NCI-H2171 (cell line): ENCODE data around the gene STAC2.

Experiments used
- DNase-seq: peaks from one replicate; lab custom pipeline; 2025; lab: John Stamatoyannopoulos, UW

Gene STAC2

GRCh38 chr17:39209317-39210092 is 16.2 kb downstream of the STAC2 start:
- DNase-seq, result peak; percentile 48

DNA sequence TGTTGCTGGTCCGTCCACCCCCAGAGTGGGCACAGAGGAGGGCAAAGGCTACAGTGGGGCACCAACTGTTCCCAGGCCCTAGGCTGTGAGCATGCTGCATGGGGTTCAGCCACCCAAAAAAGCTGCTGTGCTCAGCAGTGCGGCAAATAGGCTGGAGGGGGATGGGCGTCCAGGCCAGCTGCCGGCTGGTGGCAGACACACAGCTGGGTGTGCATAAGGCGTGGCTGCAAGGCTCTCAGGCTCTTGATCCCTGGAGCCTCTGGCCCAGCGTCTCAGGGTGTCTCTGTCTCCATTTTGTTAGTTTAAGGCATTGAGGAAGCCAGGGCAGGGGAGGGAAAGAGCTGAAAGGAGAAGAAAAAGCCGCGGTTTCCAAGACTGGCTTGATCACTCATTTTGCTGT is 16.9 kb downstream of the STAC2 start:
- DNase-seq, result peak; percentile 90

DNA sequence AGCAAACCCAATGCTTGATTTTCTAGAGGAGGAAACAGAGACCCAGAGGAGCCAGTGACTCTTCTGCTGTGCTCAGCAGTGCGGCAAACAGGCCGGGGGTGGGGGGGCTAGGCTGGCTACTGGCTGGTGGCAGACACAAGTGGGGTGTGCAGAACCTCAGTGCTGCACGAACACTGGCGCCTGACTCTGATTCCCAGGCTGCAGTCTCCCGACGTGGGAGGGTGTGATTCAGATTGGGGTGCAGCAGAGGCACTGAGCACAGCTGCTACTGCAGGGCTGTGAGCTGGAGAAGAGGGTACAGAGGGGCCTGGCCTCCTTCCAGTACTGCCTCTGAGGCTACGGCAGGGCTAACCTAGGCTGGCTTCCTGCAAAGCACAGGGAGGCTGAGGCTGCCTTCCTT is 17.6 kb downstream of the STAC2 start:
- peak; percentile 37 for DNase-seq

DNA sequence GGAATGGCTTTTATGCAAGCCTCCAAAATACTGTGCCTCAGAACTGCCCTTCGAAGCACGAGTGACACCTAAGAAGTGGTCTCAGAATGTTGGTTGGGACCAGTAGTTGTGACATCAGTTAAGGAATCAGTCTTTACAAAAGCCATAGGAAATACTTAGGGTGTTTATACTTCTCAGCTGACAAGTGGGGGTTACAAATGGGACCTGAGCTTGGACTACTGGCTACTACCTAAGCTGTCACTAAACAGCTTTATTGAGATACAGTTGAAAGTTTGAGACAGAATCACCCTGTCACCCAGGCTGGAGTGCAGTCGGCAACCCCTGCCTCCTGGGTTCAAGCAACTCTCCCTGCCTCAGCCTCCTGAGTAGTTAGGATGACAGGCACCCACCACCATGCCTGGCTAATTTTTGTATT is 20.6 kb downstream of the STAC2 start:
- no peak for DNase-seq

DNA sequence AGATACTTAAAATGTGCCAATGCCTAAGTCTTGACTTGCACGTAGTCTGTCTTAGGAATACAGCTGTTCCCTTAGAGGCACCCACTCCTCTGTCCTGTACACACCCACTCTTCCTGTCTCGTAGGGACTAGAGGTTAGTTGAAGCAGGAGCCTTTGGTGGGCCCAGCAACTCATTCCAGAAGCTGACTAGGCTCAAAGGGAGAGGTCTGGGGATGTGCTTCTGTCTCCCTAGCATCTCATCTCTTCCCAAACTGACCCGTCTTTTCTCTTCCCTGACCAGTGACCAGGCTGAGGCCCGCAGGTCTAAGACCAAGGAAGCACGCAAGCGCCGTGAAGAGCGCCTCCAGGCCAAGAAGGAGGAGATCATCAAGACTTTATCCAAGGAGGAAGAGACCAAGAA is 21.5 kb downstream of the STAC2 start:
- DNase-seq, result no peak

- no peak for DNase-seq
These were observed 24.7 kb downstream of the STAC2 start for GRCh38 chr17:39200957-39201510.

DNA sequence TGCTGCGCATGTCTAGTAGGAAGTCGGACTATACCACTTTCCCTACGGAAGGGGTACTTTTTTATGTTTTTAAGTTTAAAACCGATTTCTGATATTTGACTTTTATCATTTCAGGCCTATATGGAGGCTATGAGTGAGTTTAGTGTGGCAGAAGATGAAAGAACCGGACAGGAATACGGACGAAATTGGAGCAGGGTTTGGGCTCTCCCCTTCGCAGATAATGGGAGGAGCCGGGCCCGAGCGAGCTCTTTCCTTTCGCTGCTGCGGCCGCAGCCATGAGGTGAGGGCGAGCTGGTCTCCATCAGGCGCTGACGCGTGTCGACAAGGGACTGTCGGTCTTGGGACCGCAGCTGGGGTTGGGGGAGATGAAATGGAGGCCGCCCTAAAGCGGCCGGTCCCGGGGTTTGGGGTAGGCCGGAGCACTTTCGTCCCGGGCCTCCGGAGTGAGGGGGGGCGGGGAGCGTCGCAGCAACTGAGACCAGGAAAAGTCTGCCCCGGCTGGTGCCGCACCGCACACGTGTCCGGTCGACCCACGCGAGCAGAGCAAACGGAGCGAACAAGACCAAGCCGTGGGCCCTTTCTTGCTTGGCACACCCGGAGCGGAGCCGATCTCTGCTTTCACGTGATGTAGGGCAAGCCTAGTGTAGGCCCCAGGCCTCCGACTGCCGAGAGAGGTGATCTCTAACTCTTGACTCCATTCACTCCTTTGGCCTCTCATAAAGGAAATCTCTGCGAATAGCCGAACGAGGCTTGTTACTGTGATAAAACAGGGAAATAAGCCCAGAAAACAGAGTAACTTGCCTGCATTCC is 25.5 kb downstream of the STAC2 start, which contains the start of gene RPL19:
Gene RPL19, plus strand, starts transcription at position 214 of the 810 bp plus-strand sequence. Its CDS starts 62 bp downstream, at position 276.
- DNase-seq, result no peak

DNA sequence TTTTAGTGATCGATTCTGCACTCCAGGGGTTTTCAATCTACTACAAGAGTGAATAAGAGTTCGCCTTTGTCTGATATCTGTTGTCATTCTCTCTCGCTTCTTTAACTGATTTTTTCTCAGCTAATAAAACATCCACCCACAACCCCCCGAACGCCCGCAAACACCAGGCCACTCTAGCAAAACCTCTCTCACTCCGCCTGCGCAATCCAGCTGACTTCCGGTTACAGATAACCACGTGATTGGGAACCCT is 26.0 kb downstream of the STAC2 start:
- DNase-seq, result peak; percentile 94

DNA sequence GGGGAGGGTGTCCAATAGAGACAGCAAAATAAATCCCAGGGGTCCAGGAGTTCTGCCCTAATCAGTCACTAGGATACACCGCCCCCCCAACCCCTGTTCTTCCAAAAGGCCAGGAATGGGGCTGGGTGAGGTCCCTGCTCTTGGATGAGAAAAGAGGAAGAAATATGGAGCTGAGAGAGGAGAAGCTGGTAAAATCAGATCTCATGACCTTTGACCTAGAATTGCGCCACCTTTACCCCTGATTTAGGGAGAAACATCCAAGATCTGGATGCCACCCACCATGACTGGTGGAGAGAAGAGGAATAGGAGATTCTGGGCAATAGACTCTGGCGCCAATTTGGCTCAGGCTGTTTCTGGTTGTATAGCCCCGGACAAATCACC is 27.6 kb downstream of the STAC2 start:
- DNase-seq, result no peak

DNA sequence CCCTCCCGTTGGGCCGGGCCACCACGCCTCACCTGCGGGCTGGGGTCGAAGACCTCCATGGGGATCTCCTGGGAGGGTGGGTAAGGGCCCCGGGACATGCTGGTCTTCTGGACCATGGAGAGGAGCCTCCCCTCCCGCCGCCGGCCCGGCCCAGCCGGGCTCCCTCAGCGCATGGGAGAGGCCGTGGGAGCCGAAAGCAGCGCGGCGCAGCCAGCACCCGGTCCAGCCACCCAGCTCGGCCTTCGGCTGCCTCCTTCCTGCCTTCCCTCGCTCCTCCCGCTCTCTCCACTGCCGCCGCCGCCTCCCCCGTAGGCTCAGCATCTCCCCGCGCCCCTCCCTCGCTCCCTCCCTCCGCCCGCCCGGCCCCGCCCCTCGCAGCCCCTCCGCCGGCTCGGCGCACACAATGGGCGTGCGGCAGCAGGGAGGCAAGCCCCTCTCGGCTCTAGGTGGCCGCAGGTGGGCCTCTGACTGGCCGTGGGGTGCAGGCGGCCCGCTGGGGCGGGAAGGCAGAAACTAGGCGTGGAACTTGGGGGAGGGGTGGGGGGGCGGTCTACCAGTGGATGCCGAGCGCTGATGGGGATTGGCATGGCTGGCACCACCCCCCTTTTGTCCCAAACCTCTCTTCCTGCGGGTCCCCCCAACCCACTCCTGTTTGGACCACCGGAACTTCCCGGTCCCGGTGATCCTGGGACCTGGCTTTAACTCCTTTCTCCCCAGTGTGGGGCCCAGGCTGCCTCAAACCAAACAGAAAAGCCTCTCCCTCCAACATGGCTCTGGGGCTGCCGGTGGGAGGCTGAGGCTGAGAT is 28.2 kb downstream of the STAC2 start, which contains the start of gene CACNB1:
Gene CACNB1, minus strand, starts transcription at position 290 of the 806 bp plus-strand sequence. Its CDS starts 174 bp downstream, at position 116.
- DNase-seq, result peak; percentile 80

DNA sequence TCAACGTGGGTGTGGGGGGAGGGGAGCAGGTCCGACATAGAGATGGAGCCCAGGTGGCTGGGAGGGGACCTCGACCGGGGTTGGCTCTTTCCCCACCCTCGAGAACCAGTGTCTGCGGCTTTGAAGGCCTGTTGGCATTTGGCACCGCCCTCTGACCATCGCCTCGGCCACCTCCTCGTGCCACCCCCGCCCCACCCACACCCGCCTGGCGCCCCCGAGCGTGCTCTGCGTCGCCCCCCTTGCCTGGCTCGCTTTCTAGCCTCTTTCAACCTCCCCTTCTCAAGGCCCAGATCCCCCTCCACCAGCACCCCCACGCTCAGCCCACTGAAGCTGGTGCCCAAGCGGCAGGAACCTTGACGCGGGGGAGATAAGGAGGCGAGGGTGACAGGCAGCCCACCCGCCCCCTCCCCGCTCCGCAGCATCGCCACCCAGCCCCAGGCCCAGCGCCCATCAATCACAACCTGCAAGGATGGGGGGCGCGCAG is 28.9 kb downstream of the STAC2 start:
- DNase-seq, result no peak

DNA sequence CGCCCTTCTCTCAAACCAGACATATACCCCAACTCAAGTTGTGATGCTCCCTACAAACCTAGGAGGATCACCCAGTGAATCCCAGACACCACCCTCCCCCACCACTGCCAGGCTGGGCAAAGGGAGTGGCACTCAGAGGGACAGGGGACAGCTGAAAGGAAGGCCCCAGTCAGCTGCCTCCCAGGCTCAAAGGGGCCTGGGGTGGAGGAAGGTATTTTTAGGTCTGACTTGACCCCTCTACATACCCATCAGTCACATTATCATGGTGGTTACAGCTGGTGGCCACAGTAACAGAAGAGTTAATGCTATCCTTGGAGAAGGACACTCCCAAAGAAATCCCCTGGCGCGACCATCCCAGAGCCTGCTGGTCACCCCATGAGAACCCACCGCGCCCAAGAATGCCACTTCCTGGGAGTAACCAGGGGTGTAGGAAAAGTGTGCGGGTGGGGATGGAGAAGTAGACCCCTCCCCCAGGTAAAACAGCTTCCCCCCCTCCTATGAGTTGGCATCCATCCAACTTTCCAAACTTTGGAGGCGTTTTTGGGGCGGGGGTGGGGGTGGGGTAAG is 29.4 kb downstream of the STAC2 start:
- DNase-seq, result no peak

DNA sequence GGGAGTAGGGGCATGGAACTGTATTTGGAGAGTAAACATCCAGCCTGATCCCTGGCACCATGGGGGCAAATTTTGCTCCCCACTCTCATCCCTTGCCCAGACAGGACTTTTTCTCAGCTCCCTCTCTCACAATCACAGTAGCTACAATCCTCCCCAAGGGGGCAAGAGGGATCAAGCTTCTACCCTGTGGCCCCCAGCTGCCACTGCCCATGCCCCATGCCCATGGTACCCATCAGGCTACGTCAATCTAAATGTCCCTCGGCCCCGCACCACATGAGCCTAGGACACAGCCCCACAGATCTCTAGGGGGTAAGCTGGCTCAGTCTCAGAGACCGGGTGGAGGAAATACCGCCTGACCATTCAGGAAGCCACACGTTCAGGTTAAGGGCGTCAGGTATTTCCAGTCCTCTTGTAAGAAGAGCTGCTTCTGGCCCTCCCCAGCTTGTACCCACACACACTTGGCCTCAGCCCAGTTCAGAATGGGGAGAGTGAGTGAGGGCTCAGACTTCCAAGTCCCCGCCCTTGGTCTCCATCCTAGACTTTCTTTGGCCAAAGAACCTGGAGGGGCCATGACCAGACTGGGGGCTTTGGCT is 30.1 kb downstream of the STAC2 start:
- no peak for DNase-seq

DNA sequence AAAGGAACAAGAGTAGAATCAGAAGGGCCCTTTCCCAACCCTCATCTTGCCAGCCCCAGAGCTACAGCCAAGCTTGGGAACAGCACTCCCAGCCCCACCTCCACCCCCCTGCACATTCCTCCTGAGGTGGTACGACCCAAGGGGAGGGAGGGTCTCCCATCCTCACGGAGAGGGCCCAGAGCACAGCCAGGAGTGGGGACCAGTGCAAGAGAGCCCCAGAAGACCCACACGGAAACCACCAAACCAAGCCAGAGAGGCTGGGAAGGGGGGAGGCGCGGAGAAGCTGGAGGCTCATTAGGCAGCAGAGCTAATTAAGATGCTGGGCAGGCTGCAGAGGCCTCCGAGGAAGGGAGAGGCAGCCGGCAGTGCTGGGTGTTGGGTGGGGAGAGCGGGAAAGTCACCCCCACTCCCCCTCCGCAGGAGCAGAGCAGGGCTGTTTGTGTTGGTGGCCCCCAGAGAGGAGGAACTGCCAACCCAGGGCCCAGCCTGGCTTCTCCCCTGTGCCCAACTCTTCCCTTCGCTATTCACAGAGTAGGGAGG is 30.7 kb downstream of the STAC2 start:
- DNase-seq, result no peak

- DNase-seq, result no peak
These were observed 31.4 kb downstream of the STAC2 start for GRCh38 chr17:39194089-39194984.

- no peak for DNase-seq
These were observed 32.4 kb downstream of the STAC2 start for GRCh38 chr17:39193346-39193745.

GRCh38 chr17:39192901-39193300 is 32.8 kb downstream of the STAC2 start:
- no peak for DNase-seq

DNA sequence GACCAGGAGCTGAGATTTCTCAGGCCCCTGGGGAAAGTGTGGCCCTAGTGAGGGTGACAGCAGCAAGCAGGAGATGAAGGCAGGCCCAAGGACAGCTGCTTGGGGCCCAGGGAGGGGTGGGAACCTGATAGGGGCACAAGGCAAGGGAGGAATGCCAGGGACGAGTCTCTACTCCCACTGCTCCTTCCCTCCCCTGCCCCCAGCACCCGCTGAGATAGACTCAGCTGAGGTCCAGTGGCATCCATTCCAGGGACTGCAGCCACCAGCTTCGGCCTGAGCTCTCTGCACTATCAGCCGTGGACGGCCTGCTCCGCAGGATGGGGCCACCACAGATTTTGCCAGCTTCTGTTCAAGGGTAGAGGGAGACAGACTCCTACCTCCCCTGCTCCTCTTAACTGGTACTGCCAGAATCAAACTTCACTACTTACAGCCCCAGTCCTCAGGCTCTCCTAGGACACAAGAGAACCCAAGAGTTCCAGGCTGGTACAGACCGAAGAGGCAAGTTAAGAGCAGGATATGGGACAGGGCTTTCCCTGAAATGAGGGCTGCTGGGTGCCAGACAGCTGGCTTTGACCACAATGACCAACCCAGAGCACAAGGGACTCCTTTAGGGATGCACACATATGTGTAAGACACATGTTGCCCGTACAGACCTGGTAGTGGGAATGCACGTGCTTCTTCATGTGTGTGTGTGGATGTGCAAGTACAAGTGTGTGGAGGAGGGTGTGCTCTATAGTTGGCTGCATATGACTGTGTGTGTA is 33.8 kb downstream of the STAC2 start:
- no peak for DNase-seq

DNA sequence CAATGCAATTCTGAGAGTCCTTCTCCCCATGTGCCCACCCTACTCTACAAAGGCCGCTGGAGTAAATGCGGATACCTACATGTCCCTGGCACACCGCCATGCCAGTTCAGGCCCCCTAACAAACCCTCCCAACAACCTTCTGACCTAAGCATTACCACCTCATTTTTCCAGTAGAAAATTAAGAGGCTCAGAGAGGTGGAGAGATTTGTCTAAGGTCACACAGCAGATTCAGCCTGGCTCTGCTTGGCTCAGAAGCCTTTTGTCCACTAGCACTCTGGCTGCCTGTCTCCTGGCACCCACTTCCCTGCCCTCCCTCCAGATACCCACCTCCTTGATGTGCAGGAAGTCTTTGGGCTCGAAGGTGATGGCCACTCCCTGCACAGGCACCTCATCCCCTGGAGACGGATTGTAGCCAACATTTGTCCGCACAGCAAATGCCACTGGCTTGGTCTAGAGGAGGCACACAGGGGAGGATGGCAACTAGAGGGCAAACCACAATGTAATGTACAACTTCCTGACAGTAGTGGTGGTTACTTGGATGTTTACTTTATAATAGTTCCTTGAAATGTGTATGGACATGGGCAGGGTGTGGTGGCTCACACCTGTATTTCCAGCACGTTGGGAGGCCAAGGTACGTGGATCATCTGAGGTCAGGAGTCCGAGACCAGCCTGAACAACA is 38.5 kb downstream of the STAC2 start:
- no peak for DNase-seq
